ENCODE data around the gene KIAA1586.
"Not testable (repeated sequence)": the region's sequence is repeated elsewhere in the genome, so short reads cannot be mapped to it uniquely, and the experiment has no call there.

Gene KIAA1586

GRCh38 chr6:57029213-57029612, 17.3 kb upstream of the KIAA1586 start:
- no peak overlapping the region for H3K27ac ChIP-seq
- no peak for TF ChIP-seq ZFX (IDR thresholded peaks at IDR 0.05; ENCODE audit: borderline replicate concordance)
- TF ChIP-seq, protein P1, sequence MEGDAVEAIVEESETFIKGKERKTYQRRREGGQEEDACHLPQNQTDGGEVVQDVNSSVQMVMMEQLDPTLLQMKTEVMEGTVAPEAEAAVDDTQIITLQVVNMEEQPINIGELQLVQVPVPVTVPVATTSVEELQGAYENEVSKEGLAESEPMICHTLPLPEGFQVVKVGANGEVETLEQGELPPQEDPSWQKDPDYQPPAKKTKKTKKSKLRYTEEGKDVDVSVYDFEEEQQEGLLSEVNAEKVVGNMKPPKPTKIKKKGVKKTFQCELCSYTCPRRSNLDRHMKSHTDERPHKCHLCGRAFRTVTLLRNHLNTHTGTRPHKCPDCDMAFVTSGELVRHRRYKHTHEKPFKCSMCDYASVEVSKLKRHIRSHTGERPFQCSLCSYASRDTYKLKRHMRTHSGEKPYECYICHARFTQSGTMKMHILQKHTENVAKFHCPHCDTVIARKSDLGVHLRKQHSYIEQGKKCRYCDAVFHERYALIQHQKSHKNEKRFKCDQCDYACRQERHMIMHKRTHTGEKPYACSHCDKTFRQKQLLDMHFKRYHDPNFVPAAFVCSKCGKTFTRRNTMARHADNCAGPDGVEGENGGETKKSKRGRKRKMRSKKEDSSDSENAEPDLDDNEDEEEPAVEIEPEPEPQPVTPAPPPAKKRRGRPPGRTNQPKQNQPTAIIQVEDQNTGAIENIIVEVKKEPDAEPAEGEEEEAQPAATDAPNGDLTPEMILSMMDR (IDR thresholded peaks at IDR 0.05), result no peak

DNA sequence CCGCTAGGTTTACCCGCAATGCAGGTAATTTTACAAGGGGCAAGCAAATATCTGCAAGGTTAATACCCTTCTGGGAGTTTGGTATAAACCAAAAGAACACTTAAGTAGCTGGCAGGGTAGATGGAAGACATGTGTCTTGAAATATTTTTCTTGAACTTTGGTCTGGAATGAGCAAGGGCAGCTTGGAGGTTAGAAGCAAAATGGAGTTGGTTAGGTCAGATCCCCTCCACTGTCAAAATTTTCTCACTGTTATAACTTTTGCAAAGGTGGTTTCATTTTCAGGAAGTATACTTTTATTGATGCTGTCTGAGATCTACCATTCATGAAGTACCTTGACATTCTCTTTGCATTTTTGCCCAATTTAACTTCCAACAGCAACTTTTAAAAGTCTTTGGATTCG, 13.3 kb upstream of the KIAA1586 start:
- H3K27ac ChIP-seq, result no peak overlapping the region
- TF ChIP-seq, protein P1 (IDR thresholded peaks at IDR 0.05), result no peak
- TF ChIP-seq ZFX (IDR thresholded peaks at IDR 0.05; ENCODE audit: borderline replicate concordance), result no peak

DNA sequence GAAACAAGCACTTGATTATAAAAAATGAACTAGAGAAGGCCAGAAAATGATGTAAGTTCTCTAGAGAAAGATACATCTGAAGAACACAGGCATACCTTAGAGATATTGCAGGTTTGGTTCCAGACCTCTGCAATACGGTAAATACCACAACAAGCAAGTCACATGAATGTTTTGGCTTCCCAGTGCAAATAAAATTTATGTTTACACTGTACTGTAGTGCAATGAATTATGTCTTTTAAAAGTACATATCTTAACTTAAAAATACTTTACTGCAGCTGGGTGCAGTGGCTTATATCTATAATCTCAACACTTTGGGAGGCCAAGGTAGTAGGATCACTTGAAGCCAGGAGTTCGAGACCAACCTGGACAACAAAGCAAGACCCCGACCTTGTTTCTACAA, 10.9 kb upstream of the KIAA1586 start:
- no peak overlapping the region for H3K27ac ChIP-seq
- TF ChIP-seq, protein P1 (IDR thresholded peaks at IDR 0.05), result no peak
- no peak for TF ChIP-seq ZFX (IDR thresholded peaks at IDR 0.05; ENCODE audit: borderline replicate concordance)

DNA sequence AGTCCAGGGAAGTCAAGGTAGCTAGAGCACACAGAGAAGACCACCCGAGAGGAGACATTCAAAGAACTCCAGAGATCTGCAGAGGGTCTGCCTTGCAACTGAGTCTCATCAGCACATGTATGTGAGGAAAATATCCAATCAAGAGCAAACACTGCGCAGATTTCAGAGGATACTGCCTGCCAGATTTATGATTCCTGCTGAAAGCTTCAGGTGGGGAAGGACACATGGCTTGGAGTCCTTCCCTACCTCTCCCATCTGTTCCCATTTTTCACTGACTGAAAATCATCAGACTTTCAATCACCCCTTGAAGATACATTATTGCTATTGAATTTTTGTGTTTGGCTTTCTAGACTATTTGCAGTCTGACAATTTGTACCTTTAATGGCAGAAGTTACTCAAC, 7.6 kb upstream of the KIAA1586 start:
- no peak for TF ChIP-seq ZFX (IDR thresholded peaks at IDR 0.05; ENCODE audit: borderline replicate concordance)
- TF ChIP-seq, protein P1 (IDR thresholded peaks at IDR 0.05), result no peak
- no peak overlapping the region for H3K27ac ChIP-seq

DNA sequence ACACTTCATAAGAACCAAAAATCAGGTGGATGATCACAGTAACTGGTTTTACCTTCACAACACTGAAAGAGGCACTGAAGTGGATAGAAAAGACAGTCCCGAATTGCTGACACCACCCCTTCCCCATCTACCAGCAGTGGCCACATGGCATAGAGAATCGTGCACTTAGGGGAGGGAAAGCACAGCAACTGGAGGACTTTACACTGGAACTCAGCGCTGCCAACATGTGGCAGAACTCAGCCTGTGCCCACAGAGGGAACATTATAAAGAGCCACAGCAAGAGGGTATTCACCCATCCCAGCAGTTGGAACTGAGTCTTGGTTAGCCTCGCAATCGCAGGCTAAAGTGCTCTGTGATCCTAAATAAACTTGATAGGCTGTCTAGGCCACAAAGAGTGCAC, 6.5 kb upstream of the KIAA1586 start:
- no peak overlapping the region for H3K27ac ChIP-seq
- no peak for TF ChIP-seq ZFX (IDR thresholded peaks at IDR 0.05; ENCODE audit: borderline replicate concordance)
- TF ChIP-seq, protein P1 (IDR thresholded peaks at IDR 0.05), result peak; percentile 24; the same call in 1 of the 2 replicates

- not testable (repeated sequence) for H3K27ac ChIP-seq
Observed at GRCh38 chr6:57044061-57044460, 2.4 kb upstream of the KIAA1586 start.

DNA sequence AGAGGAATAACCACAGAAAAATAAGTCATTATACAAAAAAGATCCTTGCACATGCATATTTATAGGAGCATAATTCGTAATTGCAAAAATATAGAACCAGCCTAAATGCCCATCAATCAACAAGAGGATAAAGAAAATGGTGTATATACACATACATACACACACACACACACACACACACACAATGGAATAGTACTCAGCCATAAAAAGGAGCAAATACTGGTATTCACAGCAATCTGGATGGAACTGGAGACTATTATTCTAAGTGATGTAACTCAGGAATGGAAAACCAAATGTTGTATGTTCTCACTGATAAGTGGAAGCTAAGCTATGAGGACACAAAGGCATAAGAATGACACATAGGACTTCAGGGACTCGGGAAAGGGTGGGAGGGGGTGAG, 1.9 kb upstream of the KIAA1586 start:
- TF ChIP-seq, protein P1 (IDR thresholded peaks at IDR 0.05), result no peak
- no peak for TF ChIP-seq ZFX (IDR thresholded peaks at IDR 0.05; ENCODE audit: borderline replicate concordance)

GRCh38 chr6:57047257-57047585, 728 bp downstream of the KIAA1586 start:
- H3K27ac ChIP-seq, result not testable (repeated sequence)

More for the DNA sequence above, 1.9 kb upstream of the KIAA1586 start:
- H3K27ac ChIP-seq, result no peak overlapping the region

DNA sequence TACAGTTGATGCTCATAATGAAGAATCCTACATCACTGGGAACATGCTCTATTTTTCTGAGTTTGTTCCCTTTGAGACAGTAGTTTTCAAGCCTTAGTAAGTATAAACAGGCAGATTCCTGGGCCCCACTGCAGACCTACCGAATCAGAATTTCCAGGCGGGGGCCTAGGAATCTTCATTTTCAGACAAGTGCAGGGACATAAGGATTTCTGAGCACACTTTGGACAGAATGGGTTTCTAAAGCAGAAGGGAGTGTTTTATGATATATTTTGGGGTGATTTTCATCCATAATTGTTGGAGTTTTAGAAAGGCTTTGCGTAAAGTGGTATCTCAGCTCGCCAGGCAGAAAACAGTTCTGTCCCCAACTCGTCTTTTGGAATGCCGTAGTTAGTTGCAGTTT, 1.4 kb downstream of the KIAA1586 start:
- not testable (repeated sequence) for H3K27ac ChIP-seq
